ENCODE data around the gene CBL.

- TF ChIP-seq, protein P1, sequence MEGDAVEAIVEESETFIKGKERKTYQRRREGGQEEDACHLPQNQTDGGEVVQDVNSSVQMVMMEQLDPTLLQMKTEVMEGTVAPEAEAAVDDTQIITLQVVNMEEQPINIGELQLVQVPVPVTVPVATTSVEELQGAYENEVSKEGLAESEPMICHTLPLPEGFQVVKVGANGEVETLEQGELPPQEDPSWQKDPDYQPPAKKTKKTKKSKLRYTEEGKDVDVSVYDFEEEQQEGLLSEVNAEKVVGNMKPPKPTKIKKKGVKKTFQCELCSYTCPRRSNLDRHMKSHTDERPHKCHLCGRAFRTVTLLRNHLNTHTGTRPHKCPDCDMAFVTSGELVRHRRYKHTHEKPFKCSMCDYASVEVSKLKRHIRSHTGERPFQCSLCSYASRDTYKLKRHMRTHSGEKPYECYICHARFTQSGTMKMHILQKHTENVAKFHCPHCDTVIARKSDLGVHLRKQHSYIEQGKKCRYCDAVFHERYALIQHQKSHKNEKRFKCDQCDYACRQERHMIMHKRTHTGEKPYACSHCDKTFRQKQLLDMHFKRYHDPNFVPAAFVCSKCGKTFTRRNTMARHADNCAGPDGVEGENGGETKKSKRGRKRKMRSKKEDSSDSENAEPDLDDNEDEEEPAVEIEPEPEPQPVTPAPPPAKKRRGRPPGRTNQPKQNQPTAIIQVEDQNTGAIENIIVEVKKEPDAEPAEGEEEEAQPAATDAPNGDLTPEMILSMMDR (IDR thresholded peaks at IDR 0.05): no peak
- no peak for TF ChIP-seq TCF7 (CRISPR knock-in tag; IDR thresholded peaks at IDR 0.05; ENCODE audit: low read depth)
- TF ChIP-seq, protein P2, sequence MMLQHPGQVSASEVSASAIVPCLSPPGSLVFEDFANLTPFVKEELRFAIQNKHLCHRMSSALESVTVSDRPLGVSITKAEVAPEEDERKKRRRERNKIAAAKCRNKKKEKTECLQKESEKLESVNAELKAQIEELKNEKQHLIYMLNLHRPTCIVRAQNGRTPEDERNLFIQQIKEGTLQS (CRISPR knock-in tag; conservative IDR thresholded peaks at IDR 0.05): no peak
- no peak for TF ChIP-seq JUN (CRISPR knock-in tag; IDR thresholded peaks at IDR 0.05)
These were observed 624 bp downstream of the CBL start for GRCh38 chr11:119206511-119207414.
